Activated T-cell treated with anti-CD3 and anti-CD28 coated beads, Interleukin-2, amount 50 U/mL, for 4 hours (primary cell): ENCODE results near the gene DGKZ. TPM values are rescaled to one million over a fixed set of nuclear protein-coding genes. Genes with fewer than 3 reads are reported as not detected.
A peak's percentile ranks its signal among the peaks of the same experiment; 100 is the strongest.
"Not testable (repeated sequence)": the region's sequence is repeated elsewhere in the genome, so short reads cannot be mapped to it uniquely, and the experiment has no call there.

Experiments
- ATAC-seq, 2 donors: fragments of 200-7000 bp; cut with Tn5 transposase; one replicate each; pipeline ENCODE4 v1.10.0; 2021
- DNase-seq: peaks from one replicate; pipeline ENCODE4 v3.0.0-alpha.2; 2020
- H3K27me3 Mint-ChIP-seq: one replicate; pipeline ENCODE4 v1.8.0; 2021; ENCODE audit warnings: low read depth, mixed read lengths
- H3K36me3 Mint-ChIP-seq: one replicate; pipeline ENCODE4 v1.8.0; 2022; ENCODE audit warnings: mixed read lengths; ENCODE audit not compliant: insufficient read depth
- H3K4me1 Mint-ChIP-seq: one replicate; pipeline ENCODE4 v1.8.0; 2021; ENCODE audit warnings: low read depth, mixed read lengths
- H3K4me3 Mint-ChIP-seq: one replicate; pipeline ENCODE4 v1.8.0; 2021; ENCODE audit warnings: mild to moderate bottlenecking, moderate library complexity, mixed read lengths
- H3K9me3 Mint-ChIP-seq: one replicate; pipeline ENCODE4 v1.8.0; 2021; ENCODE audit warnings: mixed read lengths
- total RNA-seq, 3 donors: library from RNA; stranded (reverse); gene quantifications; one replicate each; pipeline ENCODE4 v1.2.1, GENCODE V29; 2021

The DGKZ gene
- total RNA-seq, 3 donors from 2014 or later, result 112 to 122 (median 118) TPM

- ATAC-seq (no peak), DNase-seq (no peak)
- Mint-ChIP-seq H3K36me3 (peaks cover 2% of the 10 kb centered on the region), H3K9me3 (no peaks in the 10 kb centered on the region), H3K27me3 (no peaks in the 10 kb centered on the region), H3K4me1 (peaks cover 67% of the 10 kb centered on the region), H3K4me3 (peak overlapping the region; percentile 61)
Observed at GRCh38 chr11:46362156-46363030, 15.1 kb downstream of the DGKZ start.

DNA sequence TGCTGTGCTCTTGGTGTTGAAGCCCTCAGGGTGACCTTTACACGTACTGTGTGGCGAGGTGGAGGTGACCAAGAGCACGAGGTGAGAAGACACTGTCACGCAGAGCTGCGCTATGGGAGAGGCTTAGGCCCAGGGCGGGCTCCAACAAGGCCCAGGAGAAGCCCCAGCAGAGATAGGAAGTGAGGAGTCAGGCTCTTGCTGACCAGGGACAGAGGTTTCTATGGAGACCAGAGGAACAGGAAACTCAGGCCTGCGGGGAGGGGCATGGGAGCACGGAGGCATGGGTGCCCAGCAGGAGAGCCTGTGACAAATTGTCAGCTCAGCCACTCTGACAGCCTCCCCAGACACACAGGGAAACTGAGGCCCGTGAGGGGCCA, 15.8 kb downstream of the DGKZ start:
- Mint-ChIP-seq H3K9me3 (no peaks in the 10 kb centered on the region), H3K27me3 (no peaks in the 10 kb centered on the region), H3K4me1 (peaks cover 63% of the 10 kb centered on the region), H3K36me3 (peaks cover 2% of the 10 kb centered on the region), H3K4me3 (peak overlapping the region; percentile 43)
- DNase-seq, result no peak
- no peak for ATAC-seq

GRCh38 chr11:46363455-46364005, 16.3 kb downstream of the DGKZ start:
- no peak for ATAC-seq
- H3K4me1 Mint-ChIP-seq, result peaks cover 64% of the 10 kb centered on the region
- no peak for DNase-seq
- H3K4me3 Mint-ChIP-seq, result no peak overlapping the region
- no peaks in the 10 kb centered on the region for H3K9me3 Mint-ChIP-seq
- H3K27me3 Mint-ChIP-seq, result no peaks in the 10 kb centered on the region
- peaks cover 2% of the 10 kb centered on the region for H3K36me3 Mint-ChIP-seq

- Mint-ChIP-seq H3K9me3 (no peaks in the 10 kb centered on the region), H3K4me1 (peaks cover 63% of the 10 kb centered on the region), H3K27me3 (no peaks in the 10 kb centered on the region), H3K36me3 (peaks cover 4% of the 10 kb centered on the region), H3K4me3 (no peak overlapping the region)
- ATAC-seq, result no peak
- DNase-seq, result no peak
Observed at GRCh38 chr11:46364056-46364455, 16.8 kb downstream of the DGKZ start.

- H3K36me3 Mint-ChIP-seq, result peaks cover 7% of the 10 kb centered on the region
- no peak overlapping the region for H3K4me3 Mint-ChIP-seq
- no peaks in the 10 kb centered on the region for H3K9me3 Mint-ChIP-seq
- no peaks in the 10 kb centered on the region for H3K27me3 Mint-ChIP-seq
- H3K4me1 Mint-ChIP-seq, result peaks cover 69% of the 10 kb centered on the region
- ATAC-seq (no peak), DNase-seq (no peak)
Observed at GRCh38 chr11:46364791-46365190, 17.5 kb downstream of the DGKZ start.

DNA sequence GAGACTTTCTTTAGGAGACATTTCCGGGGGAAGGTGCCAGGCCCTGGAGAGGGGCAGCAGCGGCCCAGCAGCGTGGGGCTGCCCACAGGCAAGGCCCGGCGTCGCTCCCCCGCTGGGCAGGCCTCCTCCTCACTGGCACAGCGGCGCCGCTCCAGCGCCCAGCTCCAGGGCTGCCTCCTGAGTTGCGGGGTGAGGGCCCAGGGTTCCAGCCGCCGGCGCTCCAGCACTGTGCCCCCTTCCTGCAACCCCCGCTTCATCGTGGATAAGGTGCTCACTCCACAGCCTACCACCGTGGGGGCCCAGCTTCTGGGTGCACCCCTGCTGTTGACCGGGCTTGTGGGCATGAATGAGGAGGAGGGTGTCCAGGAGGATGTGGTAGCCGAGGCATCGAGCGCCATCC, 19.0 kb downstream of the DGKZ start:
- H3K9me3 Mint-ChIP-seq, result no peaks in the 10 kb centered on the region
- DNase-seq, result no peak
- H3K36me3 Mint-ChIP-seq, result peaks cover 11% of the 10 kb centered on the region
- H3K27me3 Mint-ChIP-seq, result no peaks in the 10 kb centered on the region
- no peak for ATAC-seq
- H3K4me1 Mint-ChIP-seq, result peaks cover 60% of the 10 kb centered on the region
- H3K4me3 Mint-ChIP-seq, result no peak overlapping the region

GRCh38 chr11:46366661-46367161, 19.4 kb downstream of the DGKZ start:
- Mint-ChIP-seq H3K36me3 (peaks cover 13% of the 10 kb centered on the region), H3K4me1 (peaks cover 58% of the 10 kb centered on the region), H3K9me3 (no peaks in the 10 kb centered on the region), H3K4me3 (no peak overlapping the region), H3K27me3 (no peaks in the 10 kb centered on the region)
- DNase-seq (no peak), ATAC-seq (peak in 1 of 2 donors; percentile 2)

DNA sequence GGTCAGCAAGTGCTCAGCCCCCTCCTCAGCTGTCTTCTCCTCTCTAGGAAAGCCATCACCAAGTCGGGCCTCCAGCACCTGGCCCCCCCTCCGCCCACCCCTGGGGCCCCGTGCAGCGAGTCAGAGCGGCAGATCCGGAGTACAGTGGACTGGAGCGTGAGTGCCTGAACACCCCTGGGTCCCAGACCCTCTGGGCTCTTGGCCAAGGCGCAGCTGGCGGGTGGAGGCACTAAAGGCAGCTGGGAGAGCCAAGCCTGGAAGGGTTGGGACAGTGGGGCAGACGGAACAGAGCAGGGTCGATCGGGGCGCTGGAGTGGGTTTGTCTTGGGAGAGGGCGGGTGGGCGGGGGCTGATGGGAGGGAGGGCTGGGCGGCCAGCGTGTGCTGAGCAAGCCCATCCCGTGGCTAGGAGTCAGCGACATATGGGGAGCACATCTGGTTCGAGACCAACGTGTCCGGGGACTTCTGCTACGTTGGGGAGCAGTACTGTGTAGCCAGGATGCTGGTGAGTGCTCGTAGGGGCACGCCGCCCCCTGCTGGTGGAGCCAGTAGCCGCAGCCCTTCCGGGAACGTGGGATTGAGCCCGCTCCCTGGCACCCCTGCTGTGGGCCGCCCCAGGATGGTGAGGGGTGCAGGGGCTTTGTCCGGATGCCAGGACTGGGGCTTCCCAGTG, 20.1 kb downstream of the DGKZ start:
- Mint-ChIP-seq H3K36me3 (peaks cover 13% of the 10 kb centered on the region), H3K4me1 (peaks cover 53% of the 10 kb centered on the region), H3K9me3 (no peaks in the 10 kb centered on the region), H3K27me3 (no peaks in the 10 kb centered on the region), H3K4me3 (no peak overlapping the region)
- ATAC-seq (peak; percentile 87 to 88), DNase-seq (peak; percentile 79)

DNA sequence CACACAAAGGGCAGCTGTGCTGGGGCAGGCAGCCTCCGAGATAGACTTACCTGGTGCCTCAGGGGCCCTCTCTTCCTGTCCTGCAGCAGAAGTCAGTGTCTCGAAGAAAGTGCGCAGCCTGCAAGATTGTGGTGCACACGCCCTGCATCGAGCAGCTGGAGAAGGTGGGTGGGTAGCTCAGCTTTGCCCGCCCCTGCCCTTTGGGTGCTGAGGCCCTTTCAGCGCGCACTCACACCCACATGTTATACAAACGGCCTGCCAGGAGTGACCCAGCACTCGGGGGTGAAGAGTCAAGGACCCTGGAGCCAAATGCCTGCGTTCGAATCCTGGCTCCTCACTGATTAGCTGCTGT, 20.6 kb downstream of the DGKZ start:
- H3K4me3 Mint-ChIP-seq, result no peak overlapping the region
- peaks cover 47% of the 10 kb centered on the region for H3K4me1 Mint-ChIP-seq
- DNase-seq (no peak), ATAC-seq (no peak)
- H3K36me3 Mint-ChIP-seq, result peaks cover 13% of the 10 kb centered on the region
- no peaks in the 10 kb centered on the region for H3K9me3 Mint-ChIP-seq
- no peaks in the 10 kb centered on the region for H3K27me3 Mint-ChIP-seq

DNA sequence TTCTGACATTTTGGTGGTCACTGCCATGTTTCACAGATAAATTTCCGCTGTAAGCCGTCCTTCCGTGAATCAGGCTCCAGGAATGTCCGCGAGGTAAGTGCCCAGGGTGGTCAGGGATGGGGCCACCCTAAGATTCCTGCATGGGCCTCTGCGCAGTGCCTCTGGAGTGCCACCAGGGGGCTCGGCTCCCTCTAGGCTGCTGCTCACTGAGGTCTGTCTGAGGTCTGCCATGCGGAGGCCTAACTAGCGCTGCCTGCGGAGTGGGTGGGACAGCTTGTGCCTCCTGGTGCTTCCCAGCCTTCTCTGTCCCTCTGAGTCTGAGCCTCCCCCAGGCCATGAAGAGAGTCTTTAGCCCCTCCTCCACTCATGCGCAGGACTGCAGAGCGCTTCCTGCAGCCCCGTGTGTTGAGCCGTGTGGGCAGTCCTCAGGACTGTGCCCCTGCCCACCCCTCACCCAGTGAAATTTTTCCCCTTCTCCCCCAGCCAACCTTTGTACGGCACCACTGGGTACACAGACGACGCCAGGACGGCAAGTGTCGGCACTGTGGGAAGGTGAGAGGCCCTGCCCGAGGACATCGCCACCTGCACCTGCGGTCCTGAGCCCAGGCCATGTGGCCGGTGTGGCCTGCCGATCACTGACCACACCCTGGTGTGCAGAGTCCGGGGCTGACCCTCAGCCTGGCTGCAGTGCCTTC, 22.3 kb downstream of the DGKZ start:
- ATAC-seq (peak; percentile 60 to 73), DNase-seq (peak; percentile 53)
- Mint-ChIP-seq H3K27me3 (no peaks in the 10 kb centered on the region), H3K9me3 (no peaks in the 10 kb centered on the region), H3K36me3 (peaks cover 12% of the 10 kb centered on the region), H3K4me1 (peaks cover 34% of the 10 kb centered on the region), H3K4me3 (no peak overlapping the region)

DNA sequence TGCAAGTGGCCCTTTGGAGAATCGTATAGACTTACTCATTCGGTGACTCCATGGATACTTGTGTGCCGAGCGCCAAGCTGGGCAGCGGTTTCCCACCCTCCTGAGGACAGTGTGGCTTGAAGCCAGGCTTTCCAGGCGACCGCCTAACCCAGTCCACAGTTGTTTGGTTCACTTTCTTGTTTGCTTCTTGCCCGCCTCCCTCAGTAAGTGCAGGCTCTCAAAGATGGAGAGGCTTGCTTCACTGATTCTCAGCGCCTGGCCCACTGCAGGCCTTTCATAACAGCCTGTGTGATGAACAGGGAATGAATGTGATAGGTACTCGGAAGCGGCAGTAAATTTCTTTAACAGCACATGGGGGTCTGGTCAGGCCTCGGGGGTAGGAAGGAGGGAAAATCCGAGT, 23.0 kb downstream of the DGKZ start:
- Mint-ChIP-seq H3K4me1 (peaks cover 27% of the 10 kb centered on the region), H3K9me3 (no peaks in the 10 kb centered on the region), H3K27me3 (no peaks in the 10 kb centered on the region), H3K36me3 (peaks cover 12% of the 10 kb centered on the region), H3K4me3 (no peak overlapping the region)
- ATAC-seq (no peak), DNase-seq (no peak)

GRCh38 chr11:46371262-46371661, 24.0 kb downstream of the DGKZ start:
- not testable (repeated sequence) for DNase-seq, ATAC-seq, H3K4me3 Mint-ChIP-seq, H3K9me3 Mint-ChIP-seq, H3K27me3 Mint-ChIP-seq
- peaks cover 12% of the 10 kb centered on the region for H3K36me3 Mint-ChIP-seq
- H3K4me1 Mint-ChIP-seq, result peaks cover 21% of the 10 kb centered on the region

GRCh38 chr11:46372086-46372485, 24.8 kb downstream of the DGKZ start:
- Mint-ChIP-seq H3K36me3 (peaks cover 16% of the 10 kb centered on the region), H3K4me1 (peaks cover 19% of the 10 kb centered on the region), H3K9me3 (no peaks in the 10 kb centered on the region), H3K4me3 (no peak overlapping the region), H3K27me3 (no peaks in the 10 kb centered on the region)
- ATAC-seq (no peak), DNase-seq (no peak)

- peaks cover 15% of the 10 kb centered on the region for H3K4me1 Mint-ChIP-seq
- DNase-seq, H3K9me3 Mint-ChIP-seq, H3K4me3 Mint-ChIP-seq, ATAC-seq, H3K27me3 Mint-ChIP-seq: not testable (repeated sequence)
- peaks cover 20% of the 10 kb centered on the region for H3K36me3 Mint-ChIP-seq
Observed at GRCh38 chr11:46372501-46372900, 25.2 kb downstream of the DGKZ start.
